Smooth muscle cell of bladder (primary cell): ENCODE data around the gene GHSR. TPM values are rescaled to one million over a fixed set of nuclear protein-coding genes. Genes with fewer than 3 reads are reported as not detected.

Source experiments
- total RNA-seq: library from RNA; depleted of rRNA; stranded (reverse); fragments of >200 nt; gene quantifications from 2 replicates; pipeline ENCODE4 v1.2.3, GENCODE V29; 2014

Gene GHSR
- total RNA-seq = not detected in 2 replicates

GRCh38 chr3:172447611-172448579 is at the start of gene GHSR:
Gene GHSR, minus strand, starts transcription at chr3:172448456. Its CDS starts 43 bp downstream, at chr3:172448413.

Other genes with a start within 250 kb of the GHSR start
- gene TNFSF10, start 75.0 kb upstream of the GHSR start, total RNA-seq = 3.0 and 5.4 TPM in 2 replicates